ENCODE measurements around the gene HS2ST1.

DNA sequence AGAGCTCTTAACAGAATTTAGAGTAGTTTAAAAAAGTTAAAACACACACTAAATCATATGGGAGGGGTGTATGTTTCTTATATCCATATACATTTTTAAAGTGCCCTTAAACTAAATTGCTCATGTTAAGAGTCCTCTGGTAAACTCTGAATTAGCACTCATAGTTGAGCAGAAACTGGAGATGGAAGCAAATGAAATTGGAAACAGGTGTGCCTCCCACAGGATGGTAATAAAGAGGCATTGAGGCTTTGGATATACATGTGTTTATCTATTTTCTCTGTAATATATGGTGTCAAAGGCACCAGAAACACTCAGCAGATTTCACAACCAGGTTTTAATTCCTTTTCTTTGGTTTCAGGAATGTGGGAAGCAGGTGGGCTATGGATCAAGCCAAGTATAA is 188.6 kb downstream of the HS2ST1 start:
- TF ChIP-seq, protein P1, sequence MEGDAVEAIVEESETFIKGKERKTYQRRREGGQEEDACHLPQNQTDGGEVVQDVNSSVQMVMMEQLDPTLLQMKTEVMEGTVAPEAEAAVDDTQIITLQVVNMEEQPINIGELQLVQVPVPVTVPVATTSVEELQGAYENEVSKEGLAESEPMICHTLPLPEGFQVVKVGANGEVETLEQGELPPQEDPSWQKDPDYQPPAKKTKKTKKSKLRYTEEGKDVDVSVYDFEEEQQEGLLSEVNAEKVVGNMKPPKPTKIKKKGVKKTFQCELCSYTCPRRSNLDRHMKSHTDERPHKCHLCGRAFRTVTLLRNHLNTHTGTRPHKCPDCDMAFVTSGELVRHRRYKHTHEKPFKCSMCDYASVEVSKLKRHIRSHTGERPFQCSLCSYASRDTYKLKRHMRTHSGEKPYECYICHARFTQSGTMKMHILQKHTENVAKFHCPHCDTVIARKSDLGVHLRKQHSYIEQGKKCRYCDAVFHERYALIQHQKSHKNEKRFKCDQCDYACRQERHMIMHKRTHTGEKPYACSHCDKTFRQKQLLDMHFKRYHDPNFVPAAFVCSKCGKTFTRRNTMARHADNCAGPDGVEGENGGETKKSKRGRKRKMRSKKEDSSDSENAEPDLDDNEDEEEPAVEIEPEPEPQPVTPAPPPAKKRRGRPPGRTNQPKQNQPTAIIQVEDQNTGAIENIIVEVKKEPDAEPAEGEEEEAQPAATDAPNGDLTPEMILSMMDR (IDR thresholded peaks at IDR 0.05; ENCODE audit: insufficient read depth, low read length): no peak
- TF ChIP-seq POLR2AphosphoS5 (IDR thresholded peaks at IDR 0.05; ENCODE audit: low read depth): no peak
- TF ChIP-seq GABPA (IDR thresholded peaks at IDR 0.05; ENCODE audit: low read depth): no peak
- TF ChIP-seq, protein P2, sequence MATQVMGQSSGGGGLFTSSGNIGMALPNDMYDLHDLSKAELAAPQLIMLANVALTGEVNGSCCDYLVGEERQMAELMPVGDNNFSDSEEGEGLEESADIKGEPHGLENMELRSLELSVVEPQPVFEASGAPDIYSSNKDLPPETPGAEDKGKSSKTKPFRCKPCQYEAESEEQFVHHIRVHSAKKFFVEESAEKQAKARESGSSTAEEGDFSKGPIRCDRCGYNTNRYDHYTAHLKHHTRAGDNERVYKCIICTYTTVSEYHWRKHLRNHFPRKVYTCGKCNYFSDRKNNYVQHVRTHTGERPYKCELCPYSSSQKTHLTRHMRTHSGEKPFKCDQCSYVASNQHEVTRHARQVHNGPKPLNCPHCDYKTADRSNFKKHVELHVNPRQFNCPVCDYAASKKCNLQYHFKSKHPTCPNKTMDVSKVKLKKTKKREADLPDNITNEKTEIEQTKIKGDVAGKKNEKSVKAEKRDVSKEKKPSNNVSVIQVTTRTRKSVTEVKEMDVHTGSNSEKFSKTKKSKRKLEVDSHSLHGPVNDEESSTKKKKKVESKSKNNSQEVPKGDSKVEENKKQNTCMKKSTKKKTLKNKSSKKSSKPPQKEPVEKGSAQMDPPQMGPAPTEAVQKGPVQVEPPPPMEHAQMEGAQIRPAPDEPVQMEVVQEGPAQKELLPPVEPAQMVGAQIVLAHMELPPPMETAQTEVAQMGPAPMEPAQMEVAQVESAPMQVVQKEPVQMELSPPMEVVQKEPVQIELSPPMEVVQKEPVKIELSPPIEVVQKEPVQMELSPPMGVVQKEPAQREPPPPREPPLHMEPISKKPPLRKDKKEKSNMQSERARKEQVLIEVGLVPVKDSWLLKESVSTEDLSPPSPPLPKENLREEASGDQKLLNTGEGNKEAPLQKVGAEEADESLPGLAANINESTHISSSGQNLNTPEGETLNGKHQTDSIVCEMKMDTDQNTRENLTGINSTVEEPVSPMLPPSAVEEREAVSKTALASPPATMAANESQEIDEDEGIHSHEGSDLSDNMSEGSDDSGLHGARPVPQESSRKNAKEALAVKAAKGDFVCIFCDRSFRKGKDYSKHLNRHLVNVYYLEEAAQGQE (IDR thresholded peaks at IDR 0.05; ENCODE audit: insufficient replicate concordance, low read depth): no peak
- TF ChIP-seq SPI1 (IDR thresholded peaks at IDR 0.05; ENCODE audit: borderline replicate concordance, low read depth): no peak

All from HL-60 (cell line).